CD1c-positive myeloid dendritic cell (primary cell): Measurements from ENCODE around the gene BEAN1.
"Not testable (repeated sequence)": the region's sequence is repeated elsewhere in the genome, so short reads cannot be mapped to it uniquely, and the experiment has no call there.

ENCODE experiments used
- DNase-seq: peaks from one replicate; pipeline ENCODE4 v3.0.0-alpha.2; 2016; ENCODE audit errors: extremely low spot score

Gene BEAN1

DNA sequence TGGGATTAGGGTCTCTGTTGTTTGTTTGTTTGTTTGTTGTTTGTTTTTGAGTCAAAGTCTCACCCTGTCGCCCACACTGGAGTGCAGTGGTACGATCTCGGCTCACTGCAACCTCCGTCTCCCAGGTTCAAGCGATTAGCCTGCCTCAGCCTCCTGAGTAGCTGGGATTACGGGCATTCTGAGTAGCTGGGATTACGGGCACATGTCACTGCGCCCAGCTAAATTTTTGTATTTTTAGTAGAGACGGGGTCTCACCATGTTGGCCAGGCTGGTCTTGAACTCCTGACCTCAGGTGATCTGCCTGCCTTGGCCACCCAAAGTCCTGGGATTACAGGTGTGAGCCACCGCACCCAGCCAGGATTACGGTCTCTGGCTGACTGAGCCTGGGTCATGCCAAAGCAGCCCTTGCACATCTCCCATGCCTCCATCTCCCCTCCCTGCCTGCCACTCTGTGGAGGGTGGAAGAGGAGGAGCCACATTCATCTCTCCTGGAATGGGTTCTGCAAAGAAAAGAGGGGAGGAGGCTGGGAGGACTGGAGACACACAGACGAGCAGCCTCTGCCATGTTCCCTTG is 59.2 kb downstream of the BEAN1 start:
- DNase-seq = no peak

DNA sequence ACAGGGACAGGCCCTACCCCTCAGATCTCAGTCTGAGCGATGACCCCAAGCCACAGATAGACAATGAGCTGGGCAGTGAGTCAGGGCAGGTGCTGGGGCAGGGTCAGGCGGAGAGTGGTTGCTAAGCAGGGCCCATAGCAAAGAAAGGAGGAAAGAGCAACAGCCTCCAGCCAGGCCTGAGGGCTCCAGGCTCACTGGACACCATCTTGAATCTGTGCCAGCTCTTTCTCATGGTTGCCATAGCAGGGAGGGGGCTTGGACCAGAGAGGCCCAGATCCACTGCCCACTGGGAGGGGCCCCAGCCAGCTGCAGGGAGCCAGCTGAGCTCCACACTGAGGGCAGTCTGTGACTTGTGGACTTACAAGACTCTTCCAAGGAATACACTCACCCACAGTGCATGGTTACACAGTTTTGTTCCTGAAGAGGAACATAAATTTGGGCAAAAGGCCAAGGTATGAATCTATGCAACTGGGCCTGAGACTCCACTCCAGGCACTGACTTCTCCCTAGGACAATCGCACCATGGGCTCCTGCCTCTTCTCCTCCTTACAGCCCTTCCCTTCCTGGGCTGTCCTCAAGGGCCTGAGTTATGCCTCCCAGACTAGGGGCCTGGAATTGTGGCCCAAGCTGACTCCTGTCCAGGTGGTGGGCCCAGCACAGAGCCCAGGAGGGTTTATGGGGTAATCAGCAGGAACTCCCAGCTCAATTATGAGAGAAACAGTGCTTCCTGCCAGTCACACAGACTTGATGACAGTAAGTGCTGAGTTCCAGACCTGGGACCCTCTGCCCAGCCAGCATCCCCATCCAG is 59.9 kb downstream of the BEAN1 start:
- DNase-seq = peak; percentile 92

DNA sequence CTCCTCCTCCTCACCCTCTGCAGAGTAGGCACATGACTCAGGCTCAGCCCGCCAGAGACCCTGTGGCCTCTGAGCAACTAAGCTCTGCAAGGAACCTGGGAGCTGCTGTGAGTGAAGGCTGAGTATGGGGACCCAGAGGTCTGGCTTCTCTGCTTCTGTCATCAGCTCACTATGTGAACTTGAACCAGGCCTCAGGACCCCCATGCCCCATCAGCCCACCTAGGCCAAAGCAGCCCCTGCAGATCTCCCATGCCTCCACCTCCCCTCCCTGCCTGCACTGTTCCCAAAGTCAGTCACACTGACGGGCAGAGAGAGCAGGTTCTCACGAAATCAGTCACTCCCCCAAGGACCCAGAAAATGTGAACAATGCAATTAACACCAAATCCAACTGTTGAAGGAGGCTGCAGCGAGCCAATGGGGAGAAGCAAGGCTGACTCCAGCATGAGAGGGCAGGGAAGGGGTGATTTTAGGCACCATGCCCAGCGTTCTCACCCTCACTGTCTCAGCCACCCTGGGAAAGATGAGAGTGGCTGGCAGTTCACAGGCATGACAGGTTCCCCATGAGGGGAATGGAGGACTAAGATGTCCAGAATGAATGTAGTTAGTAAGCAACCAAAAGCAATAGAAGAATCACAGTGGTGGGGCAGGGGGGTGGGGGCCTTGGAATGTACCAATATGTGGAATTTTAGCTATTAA is 60.6 kb downstream of the BEAN1 start:
- no peak for DNase-seq

DNA sequence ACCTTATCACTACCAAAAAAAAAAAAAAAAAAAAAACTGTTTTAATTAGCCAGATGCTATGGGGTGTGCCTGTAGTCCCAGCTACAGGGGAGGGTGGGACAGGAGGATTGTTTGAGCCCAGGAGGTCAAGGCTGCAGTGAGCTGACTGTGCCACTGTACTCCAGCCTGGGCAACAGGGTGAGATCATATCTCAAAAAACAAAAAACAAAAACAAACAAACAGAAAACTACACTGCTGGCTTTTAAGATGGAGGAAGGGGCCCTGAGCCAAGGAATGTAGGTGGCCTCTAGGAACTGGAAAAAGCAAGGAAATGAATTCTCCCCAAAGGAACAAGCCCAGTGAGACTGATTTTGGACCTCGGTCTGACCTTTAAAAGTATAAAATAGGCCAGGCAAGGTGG is 61.4 kb downstream of the BEAN1 start:
- DNase-seq = no peak

DNA sequence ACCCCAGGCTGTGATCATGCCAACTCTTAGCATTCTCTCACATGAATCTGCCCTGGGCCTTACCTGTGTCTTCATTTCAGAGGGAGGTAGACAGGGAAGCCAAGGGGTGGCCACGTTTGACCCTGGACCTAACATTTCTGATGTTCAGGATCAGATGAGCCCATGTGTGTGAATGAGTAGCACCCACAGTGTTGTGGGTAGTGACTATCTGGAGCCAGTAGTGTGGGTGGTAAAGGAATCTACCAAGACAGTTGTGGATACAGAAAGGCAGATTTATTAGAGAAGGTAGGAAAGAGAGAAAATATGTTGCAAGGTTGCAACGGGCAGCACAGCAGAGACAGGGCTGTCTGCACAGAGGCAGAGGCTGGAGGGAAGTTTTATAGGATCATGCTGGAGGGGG is 62.3 kb downstream of the BEAN1 start:
- no peak for DNase-seq

DNA sequence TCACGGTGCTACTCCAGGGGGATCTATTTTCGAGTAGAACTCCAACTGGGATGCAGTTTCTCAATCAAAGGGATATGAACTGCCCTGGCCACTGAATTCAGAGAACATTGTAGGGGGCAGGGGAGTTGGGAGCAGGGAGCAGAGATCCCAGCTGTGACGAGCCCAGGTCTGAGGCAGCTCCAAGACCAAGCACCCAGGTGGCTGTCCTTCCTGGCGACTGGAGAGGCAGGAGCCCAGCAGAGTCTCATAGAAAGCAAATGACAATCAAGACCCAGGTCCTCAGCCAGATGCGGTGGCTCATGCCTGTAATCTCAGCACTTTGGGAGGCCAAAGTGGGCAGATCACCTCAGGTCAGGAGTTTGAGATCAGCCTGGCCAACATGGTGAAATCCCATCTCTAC is 62.7 kb downstream of the BEAN1 start:
- DNase-seq = no peak

DNA sequence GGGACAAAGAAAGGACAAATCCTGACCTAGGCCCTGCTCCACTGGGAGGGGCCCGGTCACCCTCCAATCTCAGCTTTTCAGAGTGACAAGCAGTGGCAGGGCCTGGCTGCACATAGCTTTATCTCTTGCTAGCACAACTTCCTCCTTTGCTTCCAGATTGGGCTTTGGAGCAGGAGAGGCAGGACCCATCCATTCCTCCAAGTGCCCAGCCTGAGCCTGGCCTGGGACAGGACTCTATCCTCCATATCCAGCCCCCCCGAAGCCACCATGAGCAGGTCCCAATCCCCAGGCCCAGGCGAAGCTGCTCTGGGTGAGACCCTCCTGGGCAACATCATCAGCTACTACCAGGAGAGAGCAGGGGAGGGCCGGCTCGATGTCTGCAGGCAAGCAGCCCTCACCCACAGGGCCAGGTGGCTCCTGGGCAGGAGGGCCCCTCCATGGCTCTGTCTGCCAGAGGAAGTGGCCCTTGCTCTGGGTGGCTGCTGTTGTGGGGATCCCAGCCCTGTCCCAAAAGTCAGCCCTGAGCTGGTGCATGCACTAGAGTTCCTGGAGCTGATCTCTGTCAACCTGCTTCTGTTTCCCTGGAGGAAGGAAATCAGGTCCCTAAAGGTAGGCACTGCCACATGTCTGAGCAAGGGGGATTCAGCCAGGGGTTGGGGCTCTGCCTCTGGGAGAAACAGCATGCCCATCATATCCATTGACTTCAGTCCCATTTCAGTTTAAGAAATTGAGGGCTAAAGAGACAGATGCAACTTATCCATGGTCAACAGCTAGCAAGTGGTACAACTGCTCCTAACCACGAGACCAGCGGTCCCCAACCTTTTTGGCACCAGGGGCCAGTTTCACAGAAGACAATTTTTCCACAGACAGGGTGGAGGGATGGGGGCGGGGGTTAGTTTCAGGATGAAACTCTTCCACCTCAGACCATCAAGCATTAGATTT is 64.0 kb downstream of the BEAN1 start:
- peak; percentile 20 for DNase-seq

DNA sequence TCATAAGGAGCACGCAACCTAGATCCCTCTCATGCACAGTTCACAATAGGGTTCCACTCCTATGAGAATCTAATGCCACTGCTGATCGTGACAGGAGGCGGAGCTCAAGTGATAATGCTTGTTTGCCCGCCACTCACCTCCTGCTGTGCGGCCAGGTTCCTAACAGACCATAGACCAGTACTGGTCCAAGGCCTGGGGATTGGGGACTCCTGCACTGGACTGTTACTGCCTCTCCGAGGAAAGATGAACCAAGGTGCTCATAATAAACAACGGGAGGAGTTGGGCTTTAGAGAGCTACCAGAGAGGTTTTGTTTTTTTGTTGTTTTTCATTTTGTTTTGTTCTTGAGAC is 64.6 kb downstream of the BEAN1 start:
- DNase-seq = no peak

DNA sequence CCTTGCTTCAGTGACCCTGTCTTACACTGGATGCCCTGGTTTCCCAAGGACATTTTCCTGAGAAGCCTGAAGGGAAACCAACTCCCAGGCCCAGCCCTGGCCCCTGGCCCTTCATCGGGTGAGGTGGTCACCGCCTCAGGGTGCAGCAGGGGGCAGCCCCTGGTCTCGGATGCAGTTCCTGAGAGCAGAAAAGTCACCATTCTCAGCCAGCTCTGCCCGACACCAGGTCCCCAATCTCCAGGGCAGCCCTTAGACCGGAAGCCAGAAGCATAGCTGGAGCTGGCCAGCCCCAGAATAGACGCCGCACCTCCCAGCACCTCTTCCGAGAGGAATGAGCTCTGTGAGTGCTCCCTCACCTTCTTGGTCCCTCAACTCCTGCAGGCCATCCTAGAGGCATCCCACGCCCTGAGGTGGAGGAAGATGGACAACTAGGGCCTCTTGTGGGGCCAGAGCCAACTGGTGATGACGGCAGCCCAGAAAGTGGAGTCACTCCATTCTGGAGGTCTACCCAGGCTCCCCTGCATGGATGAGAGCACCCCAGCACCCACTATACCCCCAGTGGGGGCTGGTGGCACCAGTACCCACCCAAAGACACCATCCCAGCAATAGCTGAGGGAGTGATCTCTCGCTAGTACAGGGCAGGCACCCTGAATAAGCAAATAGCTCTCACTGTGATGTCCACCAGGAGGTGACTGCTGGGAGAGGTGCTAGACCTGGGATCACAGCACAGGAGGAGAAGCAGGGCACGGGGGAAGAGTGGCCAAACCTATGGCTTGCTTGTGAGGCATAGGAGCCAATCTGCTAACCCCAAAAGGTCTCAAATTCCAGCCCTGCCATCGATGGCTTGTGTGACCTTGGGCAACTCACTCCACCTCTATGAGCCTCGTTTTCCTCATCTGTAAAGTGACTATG is 66.7 kb downstream of the BEAN1 start:
- no peak for DNase-seq

DNA sequence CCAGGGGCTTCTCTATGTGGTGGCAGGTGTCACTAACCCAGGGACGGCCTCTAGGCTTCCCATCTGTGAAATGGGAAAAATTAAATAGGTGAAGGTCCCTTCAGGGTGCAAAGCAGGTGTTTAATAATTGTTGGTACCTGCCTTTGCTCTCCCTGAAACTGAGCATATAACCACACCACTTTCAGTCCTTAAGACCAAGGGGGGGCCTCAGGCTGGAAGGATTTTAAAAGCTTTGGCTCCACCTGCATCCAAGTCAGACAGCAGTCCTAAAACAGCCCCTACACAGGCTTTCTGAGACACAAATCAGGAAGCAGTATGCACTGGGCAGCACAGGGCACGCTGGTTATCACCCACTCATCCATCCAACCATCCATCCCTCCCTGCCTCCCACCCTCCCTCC is 67.8 kb downstream of the BEAN1 start:
- DNase-seq = no peak

DNA sequence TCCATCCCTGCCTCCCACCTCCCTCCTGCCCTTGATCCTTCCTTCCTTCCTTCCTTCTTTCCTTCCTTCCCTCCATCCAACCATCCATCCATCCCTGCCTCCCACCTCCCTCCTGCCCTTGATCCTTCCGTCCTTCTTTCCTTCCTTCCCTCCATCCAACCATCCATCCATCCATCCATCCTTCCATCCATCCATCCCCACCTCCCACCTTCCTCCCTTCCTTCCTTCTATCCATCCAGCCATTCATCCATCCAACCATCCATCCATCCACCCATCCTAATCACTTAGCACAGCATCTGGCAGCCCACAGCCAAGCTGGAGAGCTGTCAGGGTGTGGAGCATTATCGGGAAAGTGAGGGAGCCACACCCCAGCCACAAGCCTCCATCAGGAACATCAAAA is 68.3 kb downstream of the BEAN1 start:
- no peak for DNase-seq

DNA sequence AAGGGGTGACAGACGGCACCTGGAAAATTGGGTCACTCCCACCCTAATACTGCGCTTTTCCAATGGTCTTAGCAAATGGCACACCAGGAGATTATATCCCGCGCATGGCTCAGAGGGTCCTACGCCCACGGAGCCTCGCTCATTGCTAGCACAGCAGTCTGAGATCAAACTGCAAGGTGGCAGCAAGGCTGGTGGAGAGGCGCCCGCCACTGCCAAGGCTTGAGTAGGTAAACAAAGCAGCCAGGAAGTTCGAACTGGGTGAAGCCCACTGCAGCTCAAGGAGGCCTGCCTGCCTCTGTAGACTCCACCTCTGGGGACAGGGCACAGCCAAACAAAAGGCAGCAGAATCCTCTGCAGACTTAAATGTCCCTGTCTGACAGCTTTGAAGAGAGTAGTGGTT is 69.1 kb downstream of the BEAN1 start:
- not testable (repeated sequence) for DNase-seq

DNA sequence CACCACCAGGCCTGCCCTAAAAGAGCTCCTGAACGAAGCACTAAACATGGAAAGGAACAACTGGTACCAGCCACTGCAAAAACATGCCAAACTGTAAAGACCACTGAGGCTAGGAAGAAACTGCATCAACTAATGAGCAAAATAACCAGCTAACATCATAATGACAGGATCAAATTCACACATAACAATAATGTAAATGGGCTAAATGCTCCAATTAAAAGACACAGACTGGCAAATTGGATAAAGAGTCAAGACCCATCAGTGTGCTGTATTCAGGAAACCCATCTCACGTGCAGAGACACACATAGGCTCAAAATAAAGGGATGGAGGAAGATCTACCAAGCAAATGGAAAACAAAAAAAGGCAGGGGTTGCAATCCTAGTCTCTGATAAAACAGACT is 70.8 kb downstream of the BEAN1 start:
- DNase-seq = not testable (repeated sequence)

DNA sequence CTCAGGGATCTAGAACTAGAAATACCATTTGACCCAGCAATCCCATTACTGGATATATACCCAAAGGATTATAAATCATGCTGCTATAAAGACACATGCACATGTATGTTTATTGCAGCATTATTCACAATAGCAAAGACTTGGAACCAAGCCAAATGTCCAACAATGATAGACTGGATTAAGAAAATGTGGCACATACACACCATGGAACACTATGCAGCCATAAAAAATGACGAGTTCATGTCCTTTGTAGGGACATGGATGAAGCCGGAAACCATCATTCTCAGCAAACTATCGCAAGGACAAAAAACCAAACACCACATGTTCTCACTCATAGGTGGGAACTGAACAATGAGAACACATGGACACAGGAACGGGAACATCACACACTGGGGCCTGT is 74.5 kb downstream of the BEAN1 start:
- DNase-seq = not testable (repeated sequence)

DNA sequence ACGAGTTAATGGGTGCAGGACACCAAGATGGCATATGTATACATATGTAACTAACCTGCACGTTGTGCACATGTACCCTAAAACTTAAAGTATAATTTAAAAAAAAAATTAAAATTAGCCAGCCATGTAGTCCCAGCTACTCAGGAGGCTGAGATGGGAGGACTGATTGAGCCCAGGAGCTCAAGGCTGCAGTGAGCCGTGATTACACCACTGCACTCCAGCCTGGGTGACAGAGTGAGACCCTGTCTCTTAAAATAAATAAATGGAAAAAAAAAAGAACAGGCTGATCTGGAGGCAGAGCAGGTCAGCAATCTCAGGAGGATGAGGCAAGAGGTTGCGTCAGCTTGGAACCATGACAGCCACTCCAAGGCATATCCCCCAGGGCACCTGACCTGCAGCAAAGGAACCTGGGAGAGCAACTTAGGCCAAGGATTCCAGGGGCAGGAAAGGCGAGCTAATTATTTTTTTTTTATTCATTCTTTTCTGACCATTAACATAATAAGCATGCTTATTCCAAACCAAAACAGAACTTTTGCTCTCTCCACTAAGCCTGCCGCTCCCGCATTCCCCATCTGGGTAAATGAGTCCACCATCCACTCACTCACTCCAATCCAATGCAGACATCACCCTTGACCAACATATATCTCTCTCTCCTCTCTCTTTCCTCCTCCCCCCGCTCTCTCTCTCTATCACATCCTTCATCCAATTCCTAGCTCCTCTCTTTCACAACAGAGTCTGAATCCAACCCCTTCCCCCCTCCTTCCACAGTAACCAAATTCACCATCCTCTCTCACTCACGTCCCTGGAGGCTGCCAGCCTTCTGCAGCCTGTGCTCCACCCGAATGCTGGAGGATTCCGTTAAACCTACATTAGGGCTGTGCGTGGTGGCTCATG is 75.2 kb downstream of the BEAN1 start:
- no peak for DNase-seq

DNA sequence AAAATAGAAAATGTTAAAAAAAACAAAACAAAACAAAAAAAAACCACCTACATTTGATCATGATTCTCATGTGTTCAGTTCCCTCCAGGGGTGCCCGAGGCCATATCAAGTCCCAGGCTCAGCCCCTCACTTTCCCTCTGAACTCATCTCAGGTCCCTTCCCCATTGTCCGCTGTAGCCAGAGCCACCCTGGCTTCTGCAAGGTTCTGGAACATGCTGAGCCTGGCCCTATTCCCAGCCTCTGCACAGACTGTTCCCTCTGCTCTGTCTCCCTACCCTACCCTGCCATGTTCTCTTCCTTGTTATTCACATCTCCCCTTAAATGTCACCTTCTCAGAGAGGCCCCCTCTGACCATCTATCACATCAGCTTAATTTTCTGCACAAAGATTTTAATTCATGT is 75.9 kb downstream of the BEAN1 start:
- DNase-seq = no peak

DNA sequence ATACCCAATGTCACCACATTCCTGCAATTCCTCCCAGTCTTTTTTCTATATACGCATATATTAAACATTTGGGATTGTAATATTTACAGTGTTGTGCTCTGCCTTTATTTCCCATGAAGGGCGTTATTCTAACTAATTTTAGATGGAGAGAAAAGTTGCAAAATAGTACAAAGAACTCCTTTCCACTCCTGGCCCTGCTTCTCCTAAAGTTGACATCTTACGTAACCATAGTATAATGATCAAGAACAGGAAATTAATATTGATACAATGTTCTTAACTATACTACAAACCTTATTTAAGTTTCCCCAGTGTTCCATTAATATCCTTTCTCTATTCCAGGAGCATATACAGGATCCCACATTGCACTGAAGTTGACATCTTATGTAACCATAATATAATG is 76.5 kb downstream of the BEAN1 start:
- DNase-seq = no peak

DNA sequence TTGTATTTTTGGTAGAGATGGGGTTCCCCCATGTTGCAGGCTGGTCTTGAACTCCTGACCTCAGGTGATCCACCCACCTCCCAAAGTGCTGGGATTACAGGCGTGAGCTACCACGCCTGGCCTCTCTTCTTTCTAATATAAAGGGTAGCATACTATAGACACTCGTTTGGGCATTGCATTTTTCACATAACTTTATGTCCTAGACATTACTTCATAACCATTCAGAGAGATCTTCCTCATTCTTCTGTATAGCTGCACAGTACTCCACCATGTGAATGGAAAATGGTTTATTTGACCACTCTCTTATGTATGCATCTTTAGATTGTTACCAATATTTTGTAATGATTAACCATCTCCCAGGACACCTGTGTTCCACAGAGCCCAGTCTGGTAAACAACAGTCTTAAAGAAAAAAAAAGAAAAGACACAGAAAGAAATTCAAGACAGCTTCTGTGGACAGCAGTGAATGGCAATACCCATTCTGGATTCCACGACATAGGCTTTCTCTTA is 80.7 kb downstream of the BEAN1 start:
- no peak for DNase-seq

DNA sequence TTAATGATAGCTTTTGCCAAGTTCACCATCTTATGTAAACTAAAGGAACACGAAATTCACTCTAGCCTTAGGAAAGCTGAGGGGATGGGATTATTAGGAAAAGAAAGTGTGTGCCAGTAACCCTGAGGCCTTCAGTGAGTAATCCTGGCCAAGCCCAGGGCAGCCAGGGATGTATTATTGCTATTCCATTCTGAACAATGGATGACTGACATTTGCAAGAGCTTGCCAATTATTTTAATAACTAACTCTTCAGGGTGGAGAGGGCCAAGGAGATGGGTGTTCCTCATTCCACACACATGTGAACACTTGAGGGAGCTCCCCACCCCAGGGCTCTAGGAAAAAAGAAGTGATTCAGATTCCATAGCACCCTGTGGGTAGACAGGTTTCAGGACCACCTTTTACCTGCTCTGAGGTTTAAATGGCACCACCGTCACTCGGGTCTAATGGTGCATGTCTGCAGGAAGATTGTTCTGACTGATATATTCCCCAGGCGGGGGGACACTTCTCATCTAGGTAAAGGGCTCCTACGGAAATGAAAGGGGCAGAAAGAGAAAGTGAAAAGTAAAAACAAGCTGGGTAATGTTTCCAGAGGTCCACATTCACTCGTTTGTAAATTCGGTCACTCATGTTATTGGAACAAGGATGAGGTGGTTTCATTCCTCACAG is 81.3 kb downstream of the BEAN1 start:
- DNase-seq = no peak
